COLO668 (cell line): ENCODE measurements around the gene NEURL1.
"Not testable (repeated sequence)": the region's sequence is repeated elsewhere in the genome, so short reads cannot be mapped to it uniquely, and the experiment has no call there.

ENCODE experiments used
- DNase-seq: peaks from one replicate; lab custom pipeline; 2025; ENCODE audit not compliant: unreplicated experiment; lab: John Stamatoyannopoulos, UW

NEURL1 gene

DNA sequence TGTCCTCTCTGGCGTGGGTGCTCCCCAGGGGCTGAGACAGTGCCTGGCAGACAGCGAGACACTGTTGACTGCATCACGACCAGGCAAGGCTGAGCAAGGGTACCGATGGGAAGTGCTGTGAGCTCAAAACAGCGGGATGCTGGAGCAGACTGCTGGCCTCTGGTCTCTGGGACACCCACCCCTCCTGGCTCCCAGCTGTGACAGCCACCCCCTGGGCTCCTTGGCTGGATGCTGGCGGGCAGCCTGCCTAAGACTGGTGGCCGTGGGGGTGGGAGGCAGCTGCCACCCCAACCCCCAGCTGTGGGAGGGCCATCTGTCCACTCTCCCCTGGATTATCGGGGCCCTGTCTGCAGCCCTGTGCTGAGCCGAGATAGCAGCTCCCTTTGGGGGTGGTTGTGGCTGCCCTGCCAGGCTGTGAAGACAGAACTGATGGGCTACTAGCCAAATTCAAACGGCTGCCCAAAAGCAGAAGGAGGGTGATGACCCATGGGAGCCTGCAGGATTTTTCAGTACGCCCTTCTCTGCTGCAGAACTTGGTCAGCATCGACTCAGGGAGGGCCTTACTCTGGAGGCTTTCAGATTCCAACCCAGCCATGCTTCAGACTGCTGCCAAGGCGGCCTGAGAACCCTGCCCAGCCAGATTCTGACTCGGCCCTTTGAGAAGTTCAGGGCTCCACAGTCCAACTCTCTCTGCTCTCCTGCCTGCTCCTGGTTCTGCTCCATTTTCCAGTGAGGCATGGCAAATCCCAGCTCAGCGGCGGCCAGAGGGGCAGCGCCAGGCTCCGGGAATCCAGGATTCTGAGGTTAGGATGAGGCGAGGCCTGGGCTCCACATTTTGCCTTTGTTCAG, 125.3 kb downstream of the NEURL1 start:
- DNase-seq: no peak

DNA sequence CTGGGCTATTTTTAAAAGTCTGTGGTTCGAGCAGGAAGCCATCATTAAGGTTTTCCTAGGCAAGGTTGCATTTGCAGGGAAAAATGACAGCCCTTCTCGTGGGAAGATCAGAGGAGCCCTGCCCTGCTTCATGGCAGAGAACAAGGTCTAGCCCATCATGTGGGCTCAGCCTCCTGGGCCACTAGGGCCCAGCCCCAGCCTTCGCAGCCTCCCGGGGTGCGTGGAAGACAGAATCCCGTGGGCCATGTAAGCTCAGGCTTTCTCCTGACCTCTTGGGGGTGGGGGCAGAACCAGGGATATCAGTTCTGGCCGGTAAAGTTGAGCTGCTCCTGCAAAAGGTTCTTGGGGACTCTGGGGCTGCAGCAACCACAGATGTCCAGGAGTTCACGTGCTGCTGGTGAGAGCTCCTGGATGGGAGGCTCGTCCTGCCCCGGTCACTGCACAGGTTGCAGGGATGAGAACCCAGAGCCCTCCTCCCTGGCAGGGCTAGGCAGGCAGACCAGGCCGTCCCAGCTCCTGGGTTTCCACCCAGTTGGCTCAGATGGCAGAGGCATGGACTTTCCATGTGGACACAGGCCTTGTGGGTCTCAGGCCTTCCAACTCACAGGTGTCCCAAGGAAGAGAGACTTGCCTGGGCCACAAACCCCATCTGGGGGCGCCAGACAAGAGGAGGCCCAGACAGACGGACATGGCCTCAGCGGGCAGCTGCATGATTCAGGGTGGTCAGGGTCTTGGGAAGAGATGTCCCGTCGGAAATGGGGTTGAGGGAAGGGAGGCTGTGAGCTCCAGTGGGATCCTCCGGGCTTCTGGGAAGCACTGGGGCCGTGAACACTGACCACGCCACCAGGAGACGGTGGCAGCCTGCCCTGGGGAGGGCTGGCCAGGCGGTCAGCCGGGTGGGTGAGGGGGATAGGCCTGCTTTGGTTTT, 126.2 kb downstream of the NEURL1 start:
- no peak for DNase-seq

DNA sequence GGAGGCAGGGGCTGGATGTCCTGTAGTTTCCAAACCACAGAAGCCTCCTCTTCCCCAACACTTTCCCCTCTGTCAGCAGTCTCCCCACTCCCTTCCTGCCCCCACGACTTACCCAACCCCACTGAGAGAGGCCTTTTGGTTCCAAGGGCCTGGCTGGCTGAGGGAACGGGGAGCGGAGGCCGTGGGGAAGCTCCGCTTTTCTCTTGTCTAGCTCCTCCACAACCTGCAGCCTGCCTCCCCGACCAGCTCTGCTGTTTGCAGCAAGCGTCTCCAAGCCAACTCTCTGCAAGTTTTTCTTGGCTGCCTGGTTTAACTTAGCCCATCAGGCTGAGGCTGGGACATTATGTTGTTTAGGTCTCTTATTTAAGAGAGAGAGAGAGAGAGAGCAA, 126.8 kb downstream of the NEURL1 start:
- no peak for DNase-seq

- DNase-seq: no peak
Measured at GRCh38 chr10:103620891-103621782, 127.6 kb downstream of the NEURL1 start.

GRCh38 chr10:103621783-103622125, 128.2 kb downstream of the NEURL1 start:
- DNase-seq: no peak

GRCh38 chr10:103622286-103622685, 128.8 kb downstream of the NEURL1 start:
- DNase-seq: no peak

DNA sequence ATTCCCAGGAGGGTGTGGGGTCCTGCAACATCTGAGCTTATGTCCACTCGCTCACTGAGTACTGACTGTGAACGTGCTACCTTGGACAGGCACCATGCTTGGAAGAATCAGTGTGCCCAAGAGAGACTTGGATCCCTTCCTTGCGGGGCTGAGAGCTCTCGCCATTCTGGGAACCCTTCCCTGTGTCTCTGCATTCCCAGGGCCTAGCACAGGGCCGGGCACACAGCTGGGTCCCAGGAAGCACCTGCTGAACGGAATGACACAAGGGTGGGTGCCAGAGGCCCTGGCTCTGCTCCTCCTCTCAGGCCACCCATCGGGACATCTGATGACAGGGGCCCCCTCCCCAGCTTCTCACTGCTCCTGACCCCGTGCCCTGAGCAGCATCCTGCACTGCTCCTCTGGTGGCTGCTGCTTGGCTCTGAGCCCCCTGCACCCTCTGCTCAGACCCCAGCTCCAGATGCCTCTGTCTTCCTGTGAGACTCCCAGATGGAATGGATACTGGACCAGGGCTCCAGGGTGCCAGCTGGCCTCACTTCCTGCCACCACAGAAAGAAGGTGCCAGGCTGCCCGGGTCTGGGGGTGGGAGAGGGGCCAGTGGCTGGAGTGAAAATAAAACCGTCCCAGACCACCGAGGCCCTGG, 129.6 kb downstream of the NEURL1 start:
- no peak for DNase-seq

DNA sequence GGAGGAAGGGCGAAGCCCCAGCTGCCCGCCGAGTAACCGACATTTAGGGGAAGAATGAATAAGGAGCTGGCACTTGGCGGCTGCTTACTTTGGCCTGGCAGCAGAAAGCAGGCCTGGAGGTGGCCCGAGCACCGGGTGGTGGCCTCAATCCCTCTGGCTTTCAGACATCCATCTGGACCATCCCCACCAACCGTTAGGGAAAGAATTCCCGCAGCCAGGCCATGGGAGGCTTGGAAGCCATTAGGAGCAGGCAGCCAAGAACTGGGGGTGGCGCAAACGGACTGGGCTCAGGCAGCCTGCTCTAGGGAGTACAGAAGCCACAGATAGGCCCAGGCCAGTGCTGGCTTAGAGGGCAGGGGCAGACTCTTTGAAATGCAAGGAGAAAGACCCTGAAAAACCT, 132.7 kb downstream of the NEURL1 start:
- DNase-seq: no peak

DNA sequence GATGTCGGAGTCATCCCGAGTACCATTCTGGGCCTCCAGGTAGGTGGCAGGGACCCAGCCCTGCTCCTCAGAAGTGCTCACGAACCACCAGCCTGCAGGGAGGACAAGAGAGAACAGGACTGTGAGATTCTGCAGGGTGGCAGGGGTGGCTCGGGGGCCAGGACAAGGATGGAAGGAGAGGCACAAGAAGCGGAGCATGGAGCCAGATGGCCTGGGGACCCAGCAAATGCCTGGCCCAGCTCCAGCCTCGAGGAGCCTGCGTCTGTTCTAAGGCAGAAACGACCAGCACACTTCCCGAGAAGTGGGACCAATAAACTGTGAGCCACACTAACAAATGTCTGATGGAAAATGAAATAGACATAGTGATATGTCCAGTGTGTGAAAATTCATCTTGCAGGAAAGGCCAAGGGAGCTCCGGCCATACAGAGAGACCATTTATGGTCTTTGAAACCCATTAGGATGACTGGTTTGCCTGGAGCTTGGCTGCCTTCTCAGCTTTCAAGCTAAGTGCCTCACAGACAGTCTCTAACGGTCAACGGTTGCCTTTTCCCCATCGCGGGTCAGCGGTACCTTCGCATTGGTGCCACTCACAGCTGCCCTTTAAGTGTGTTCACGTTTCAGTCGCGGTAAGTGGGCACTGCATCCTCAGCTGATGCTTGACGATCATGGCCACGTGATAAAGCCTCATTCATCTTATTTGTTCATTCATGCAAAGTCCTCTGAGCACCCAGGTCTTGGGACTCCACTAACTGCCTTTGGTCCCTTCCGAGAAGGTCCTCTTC, 133.8 kb downstream of the NEURL1 start:
- peak; percentile 1 for DNase-seq

DNA sequence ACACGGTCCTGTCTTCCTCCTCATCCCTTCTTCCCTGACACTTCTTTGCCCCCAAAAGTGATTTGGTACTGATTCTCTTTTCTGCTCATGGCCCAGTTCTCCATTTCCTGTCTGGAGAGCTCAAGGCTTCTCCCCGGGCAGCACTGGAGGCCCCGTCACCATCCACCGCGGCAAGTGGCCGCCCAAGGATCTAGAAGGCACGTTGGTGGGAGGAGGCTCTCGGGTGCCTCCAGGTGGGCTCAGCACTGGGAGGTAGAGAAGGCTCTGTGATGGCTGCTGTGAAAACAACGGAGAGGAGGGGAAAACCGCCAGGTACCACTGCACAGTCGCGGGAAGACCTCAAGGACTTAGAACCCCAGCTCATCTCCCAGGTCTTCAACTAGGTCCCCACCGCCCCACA, 134.4 kb downstream of the NEURL1 start:
- no peak for DNase-seq

DNA sequence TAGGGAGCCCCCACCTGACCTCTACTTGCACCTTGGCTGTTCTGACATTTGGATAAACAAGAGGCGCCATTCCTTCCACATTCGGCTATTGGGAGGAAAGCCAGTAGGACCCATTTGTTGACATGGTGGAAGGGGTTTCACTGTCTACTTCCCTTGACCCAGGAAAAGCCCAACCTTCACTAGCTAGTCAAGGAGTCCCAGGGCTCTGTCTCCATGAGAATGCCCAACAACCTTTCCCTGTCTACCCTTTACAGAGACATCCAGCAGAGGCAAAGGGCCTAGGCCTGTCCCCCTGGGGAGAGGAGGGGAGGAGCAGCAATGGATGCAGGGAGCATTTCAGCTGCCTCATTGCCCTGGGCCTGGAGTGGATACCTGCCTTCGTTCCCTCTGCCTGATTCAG, 136.1 kb downstream of the NEURL1 start:
- DNase-seq: no peak

GRCh38 chr10:103630156-103630555, 136.7 kb downstream of the NEURL1 start:
- DNase-seq: no peak

DNA sequence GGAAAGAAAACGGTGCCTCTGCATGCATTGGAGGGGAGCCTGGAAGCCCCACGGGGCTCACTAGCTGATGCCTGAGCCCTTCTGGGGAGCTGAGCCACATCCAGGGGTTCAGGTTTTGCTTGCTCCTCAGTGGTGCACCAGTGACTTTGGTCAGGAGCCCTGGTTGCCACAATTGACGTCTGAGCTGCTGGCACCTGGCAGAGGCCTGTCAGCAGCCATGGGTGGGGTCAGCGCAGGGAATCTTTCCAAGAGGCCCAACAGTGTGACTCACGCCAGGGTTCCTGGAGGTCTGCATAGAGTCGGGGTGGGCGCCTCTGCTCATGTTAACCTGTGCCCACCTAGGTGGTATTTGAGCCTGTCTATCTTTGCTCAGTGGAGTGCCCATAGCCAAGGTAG, 138.7 kb downstream of the NEURL1 start:
- DNase-seq: no peak

GRCh38 chr10:103632871-103633270, 139.4 kb downstream of the NEURL1 start:
- not testable (repeated sequence) for DNase-seq

DNA sequence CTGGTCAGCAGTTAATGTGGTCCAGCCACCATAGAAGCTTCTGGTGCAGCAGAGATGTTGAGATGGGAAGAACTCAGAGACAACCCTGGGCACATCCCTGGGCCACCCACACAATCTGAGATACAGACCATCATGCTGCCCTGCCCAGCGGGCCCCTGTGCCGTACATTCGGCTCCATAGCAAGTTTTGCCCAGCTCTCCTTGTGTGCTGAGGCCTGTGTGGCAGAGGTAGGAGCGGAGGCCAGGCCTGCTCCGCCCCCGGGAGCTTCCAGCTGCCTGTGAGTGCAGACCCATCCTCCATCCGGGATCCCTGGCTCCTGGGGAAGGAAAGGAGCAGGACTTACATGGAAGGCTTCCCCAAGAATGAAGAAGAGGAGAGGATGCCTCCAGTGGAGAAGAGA, 140.3 kb downstream of the NEURL1 start:
- no peak for DNase-seq

DNA sequence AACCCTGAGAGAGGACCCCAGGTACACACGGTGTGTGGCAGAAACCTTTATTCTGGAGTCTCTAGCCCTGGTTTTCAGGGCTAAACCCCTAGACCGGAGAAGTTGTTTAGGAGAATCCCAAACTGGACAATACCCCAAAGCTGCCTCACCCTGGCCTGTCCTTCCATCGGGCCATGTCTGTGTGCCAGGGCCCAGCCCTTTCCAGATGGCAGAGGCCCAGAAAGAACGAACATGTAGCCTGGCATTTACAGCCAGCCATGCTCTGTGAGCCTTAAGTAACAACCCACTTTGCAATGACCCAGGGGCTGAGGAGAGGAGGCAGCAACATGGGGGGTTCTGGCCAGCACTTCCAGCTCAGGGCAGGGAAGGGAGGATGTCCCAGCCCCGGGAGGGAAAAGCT, 142.1 kb downstream of the NEURL1 start:
- DNase-seq: no peak

- DNase-seq: no peak
Measured at GRCh38 chr10:103636492-103636891, 143.0 kb downstream of the NEURL1 start.

- no peak for DNase-seq
Measured at GRCh38 chr10:103637011-103637410, 143.5 kb downstream of the NEURL1 start.

DNA sequence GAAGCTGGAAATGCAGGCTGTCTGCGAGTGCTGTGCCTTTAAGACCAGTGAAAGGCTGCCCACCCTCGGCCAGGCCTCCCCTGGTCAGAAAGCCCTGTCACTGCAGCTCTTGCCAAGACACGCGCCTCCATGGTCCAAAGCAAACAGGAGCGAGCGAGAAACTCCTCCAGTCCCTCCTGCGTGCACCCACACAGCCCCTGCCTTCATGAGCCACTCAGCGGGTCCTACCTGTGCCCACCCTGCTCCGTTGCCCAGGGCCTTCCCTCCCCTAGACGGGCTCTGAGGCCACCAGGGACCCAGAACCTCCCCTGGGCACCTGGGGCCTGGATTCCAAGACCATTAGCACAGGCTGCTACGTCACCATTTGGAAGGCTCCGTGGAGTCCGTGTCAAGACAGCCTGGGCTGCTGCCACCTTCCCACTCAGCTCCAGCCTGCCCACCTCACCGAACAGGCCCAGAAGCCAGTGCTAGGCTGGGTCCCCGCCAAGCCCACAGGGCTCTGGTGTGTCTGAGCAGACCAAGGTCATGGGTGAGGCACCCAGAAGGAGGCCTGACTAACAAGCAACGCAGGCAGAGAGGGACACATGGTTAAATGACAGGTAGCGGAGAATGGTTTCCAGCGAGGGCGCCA, 144.5 kb downstream of the NEURL1 start:
- DNase-seq: no peak
